GM12865 (cell line): ENCODE results near the gene FANCC.

Experiments
- DNase-seq: peaks from one replicate; pipeline ENCODE4 v3.0.0; 2010; ENCODE audit warnings: low read depth
- H3K4me3 ChIP-seq: 2 replicates; pipeline ENCODE4 v1.5.1; 2011; ENCODE audit warnings: mild to moderate bottlenecking, low read depth, low read length, control low read depth
- TF ChIP-seq, protein P1 (sequence below): IDR thresholded peaks from 2 replicates; pipeline ENCODE4 v1.5.1; 2011; ENCODE audit warnings: low read length, control low read depth, low read depth, inconsistent platforms; ENCODE audit not compliant: insufficient read depth; ENCODE audit errors: missing control alignments

The FANCC gene

DNA sequence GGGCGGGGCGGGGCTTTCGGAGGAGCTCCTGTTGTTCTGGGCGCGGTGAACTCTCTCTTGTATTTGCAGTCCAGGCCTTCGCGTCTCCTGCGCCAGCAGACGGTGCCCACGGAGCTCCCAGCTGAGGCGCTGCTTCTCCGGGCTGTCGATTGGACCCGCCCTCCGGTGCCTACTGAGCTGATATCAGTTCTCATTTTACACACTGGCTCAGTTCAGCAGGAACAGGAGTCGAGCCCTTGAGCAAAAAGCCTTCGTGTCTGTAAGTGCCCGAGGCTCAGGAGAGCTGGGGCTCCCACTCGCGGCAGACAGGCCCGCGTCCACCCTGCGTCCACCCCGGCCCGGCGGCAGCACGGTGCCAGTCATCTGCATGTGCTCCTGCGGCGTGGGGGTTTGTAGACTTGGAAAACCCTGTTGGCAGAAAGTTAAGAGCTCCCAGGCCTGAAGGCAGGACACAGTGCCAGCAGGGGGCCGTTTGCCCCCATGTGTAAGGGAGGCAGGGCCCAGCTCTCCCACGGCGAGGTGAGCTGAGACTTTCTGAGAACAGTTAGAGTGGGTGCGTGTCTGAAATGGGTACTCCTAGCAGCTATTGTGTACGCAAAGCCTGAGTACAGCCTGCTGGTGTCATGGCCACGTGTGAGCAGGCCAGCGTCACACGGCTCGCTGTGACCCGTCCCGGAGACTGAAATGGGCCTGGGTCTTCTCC lies 231.5 kb downstream of the FANCC start:
- TF ChIP-seq, protein P1, sequence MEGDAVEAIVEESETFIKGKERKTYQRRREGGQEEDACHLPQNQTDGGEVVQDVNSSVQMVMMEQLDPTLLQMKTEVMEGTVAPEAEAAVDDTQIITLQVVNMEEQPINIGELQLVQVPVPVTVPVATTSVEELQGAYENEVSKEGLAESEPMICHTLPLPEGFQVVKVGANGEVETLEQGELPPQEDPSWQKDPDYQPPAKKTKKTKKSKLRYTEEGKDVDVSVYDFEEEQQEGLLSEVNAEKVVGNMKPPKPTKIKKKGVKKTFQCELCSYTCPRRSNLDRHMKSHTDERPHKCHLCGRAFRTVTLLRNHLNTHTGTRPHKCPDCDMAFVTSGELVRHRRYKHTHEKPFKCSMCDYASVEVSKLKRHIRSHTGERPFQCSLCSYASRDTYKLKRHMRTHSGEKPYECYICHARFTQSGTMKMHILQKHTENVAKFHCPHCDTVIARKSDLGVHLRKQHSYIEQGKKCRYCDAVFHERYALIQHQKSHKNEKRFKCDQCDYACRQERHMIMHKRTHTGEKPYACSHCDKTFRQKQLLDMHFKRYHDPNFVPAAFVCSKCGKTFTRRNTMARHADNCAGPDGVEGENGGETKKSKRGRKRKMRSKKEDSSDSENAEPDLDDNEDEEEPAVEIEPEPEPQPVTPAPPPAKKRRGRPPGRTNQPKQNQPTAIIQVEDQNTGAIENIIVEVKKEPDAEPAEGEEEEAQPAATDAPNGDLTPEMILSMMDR = no peak
- no peak overlapping the region for H3K4me3 ChIP-seq

DNA sequence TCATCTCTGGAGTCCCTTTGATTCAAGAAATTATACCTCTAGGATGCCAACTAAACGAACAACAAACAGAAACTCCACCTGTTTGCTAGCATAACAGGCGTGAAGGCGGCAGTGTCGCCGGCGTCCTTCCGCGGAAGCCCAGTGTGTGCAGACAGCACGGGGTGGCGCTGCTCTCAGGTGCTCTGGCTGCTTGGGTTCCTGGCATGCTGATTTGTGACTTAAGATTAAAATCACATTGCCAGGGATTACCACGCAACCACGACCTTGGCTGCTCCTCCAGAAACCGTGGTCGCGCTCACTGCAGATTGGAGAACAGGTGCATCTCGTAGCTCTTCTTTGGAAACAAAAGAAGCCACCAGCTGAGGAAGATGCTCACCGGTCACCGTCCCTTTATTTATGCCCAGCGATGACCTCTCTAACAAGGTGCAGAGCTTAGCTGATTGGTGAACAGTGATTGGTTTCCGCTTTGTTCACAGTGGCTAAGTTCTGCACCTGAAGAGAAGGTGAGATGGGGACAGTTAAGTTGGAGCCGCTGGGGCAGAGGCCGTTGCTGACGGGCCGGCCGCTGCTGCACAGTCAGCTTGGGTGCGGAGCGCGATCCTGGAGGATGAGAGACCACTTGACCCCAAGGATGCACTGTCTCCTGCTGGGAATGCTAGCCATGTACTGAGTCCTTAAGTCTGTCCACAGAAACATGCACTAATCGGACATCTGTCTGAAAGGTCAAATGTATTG lies 232.3 kb downstream of the FANCC start:
- no peak overlapping the region for H3K4me3 ChIP-seq

More for the DNA sequence above, 231.5 kb downstream of the FANCC start:
- no peak for DNase-seq

DNA sequence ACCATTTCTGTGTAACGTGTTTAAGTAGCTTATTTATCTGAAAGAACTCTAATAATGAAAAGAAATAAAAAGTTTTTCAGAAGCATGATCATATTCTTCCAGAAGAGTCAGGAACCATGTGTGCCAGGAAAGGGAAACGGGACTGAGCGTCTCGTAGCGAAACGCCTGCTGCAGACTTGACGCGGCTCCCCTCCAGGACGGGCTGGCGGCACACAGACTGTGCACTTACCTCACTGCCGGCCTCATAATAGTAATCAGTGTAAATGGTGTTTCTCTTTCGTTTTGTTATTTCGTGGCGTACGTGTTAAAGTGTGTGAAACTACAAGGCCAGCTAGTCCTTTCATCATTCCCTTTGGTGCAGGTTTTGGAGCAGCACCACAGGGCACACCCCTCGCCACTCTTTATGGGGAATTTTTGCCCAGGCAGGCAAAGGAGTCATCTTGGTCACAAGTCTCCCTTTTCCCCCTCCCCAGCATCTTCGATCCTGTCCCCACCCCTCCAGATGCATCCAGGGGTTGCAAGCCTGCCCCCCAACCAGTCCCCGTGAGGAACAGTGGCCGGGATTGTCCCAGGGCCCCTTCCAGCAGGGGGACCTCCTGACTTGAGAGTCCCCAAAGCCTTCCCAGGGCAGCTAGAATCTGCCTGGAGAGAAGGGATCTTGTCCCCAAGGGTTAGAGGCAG lies 233.1 kb downstream of the FANCC start:
- TF ChIP-seq, protein P1 = no peak
- no peak overlapping the region for H3K4me3 ChIP-seq
- DNase-seq = no peak

More for the DNA sequence above, 232.3 kb downstream of the FANCC start:
- DNase-seq = no peak
- TF ChIP-seq, protein P1 = no peak

DNA sequence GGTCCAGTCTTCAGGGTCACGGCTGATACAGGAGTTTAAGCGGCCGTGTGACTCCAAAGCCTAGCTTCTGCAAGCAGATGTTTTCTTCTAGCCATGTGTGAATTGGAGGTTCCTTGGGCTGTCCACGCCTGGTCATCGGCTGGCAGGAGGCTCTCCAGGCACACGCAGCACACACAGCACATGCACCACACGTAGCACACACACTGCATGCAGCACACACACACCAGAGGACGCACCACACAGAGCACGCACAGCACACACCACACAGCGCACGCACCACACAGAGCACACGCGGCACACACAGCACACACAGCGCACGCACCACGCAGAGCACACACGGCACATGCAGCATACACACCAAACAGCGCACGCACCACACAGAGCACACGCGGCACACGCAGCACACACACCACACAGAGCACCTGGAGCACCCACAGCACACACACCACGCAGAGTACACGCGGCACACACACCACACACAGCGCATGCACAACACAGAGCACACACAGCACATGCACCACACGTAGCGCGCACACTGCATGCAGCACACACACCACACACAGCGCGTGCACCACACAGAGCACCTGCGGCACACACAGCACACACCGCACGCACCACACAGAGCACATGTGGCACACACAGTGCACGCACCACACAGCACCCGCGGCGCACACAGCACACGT lies 234.3 kb downstream of the FANCC start:
- DNase-seq = no peak
- TF ChIP-seq, protein P1 = no peak
- H3K4me3 ChIP-seq = no peak overlapping the region

DNA sequence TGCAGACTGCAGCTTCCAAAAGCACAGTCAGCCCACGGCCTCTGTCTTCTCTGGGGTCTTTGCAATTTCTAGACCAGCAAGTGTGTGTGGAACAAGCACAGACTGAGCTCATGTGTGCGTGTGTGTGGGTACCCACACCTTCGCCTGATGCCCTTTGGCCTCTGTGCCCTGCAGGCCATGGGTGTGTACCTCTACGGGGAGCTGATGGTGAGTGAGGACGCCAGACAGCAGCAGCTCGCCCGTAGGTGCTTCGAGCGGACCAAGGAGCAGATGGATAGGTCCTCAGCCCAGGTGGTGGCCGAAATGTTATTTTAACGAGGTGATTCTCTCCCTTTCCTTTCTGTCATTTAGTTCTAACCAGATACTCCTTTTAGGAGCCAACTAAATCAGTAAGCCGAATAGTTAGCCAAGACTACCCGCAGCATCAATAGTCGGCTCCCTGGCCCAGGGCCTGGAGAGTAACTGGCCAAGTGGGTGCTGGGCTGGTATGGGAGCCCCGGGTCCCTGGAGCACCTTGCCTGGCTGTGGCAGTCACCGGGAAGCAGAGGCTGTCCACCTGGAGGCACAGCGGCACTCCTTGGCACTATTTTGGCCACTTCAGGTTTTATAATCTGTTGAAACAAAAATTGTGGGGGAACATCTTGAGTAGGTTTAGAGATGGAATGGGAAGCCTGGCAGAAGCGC lies 235.0 kb downstream of the FANCC start:
- no peak overlapping the region for H3K4me3 ChIP-seq
- no peak for DNase-seq
- TF ChIP-seq, protein P1 = no peak

DNA sequence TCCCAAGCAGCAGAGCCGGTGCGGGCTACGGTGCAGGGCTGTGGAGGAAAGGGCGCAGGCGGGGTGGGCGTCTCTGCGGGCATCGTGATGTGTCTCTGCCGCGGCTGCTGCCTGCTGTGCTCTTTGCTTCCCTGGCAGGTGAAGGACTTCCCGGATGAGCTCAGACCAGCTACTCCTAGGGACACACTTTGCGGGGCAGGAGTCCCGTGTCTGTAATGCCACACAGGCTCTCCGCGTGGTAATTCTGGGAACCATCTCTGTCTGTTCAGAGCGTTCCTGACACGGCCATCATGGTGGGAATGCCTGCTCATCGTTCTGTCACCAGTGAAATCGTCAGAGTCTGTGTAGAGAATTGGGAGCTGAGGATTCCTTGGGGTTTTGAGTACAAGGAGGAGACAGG lies 235.5 kb downstream of the FANCC start:
- H3K4me3 ChIP-seq = no peak overlapping the region
- TF ChIP-seq, protein P1 = no peak
- no peak for DNase-seq
